Vagina (tissue), 2 donors: ENCODE results near the gene SIM1. TPM values are rescaled to one million over a fixed set of nuclear protein-coding genes. Genes with fewer than 3 reads are reported as not detected.
"Not testable (repeated sequence)": the region's sequence is repeated elsewhere in the genome, so short reads cannot be mapped to it uniquely, and the experiment has no call there.

Source experiments
- DNase-seq, 2 donors: peaks; one replicate each; pipeline ENCODE4 v3.0.0-alpha.2; 2017; ENCODE audit errors: extremely low spot score in 2 of 2
- H3K27ac ChIP-seq: fragments of 200-600 bp; sonication (generic); one replicate; pipeline ENCODE4 v1.5.1; 2019
- H3K27me3 ChIP-seq: fragments of 200-600 bp; sonication (generic); one replicate; pipeline ENCODE4 v1.5.1; 2019
- H3K36me3 ChIP-seq, 2 donors: fragments of 200-600 bp; sonication (generic); one replicate each; pipeline ENCODE4 v1.5.1; 2017 to 2019
- H3K4me1 ChIP-seq: fragments of 200-600 bp; sonication (generic); one replicate; pipeline ENCODE4 v1.5.1; 2019
- H3K4me3 ChIP-seq, 2 donors: fragments of 200-600 bp; sonication (generic); 1 replicate in 1 of 2; 2 replicates in 1 of 2; pipeline ENCODE4 v1.5.1; 2016 to 2019
- H3K9me3 ChIP-seq: fragments of 200-600 bp; sonication (generic); one replicate; pipeline ENCODE4 v1.5.1; 2019
- POLR2A ChIP-seq, 2 donors: fragments of 450-650 bp; IDR thresholded peaks; one replicate each; pipeline ENCODE4 v1.6.1; 2017; ENCODE audit warnings: antibody characterized with exemption in 2 of 2, mild to moderate bottlenecking in 2 of 2, moderate library complexity in 2 of 2
- POLR2AphosphoS5 ChIP-seq, 2 donors: sonication (generic); formaldehyde crosslinking; IDR thresholded peaks; one replicate each; pipeline ENCODE4 v1.9.0; 2017; ENCODE audit warnings: antibody characterized with exemption in 2 of 2, mild to moderate bottlenecking in 2 of 2, low read depth in 1 of 2; ENCODE audit not compliant: insufficient read depth in 1 of 2
- intact Hi-C: fragments of 100-400 bp; cut with DNase I; formaldehyde crosslinking; loops from one replicate; pipeline ENCODE4 v1.15.1; 2023
- total RNA-seq: library from RNA; depleted of rRNA; stranded (reverse); fragments of >200 nt; gene quantifications from one replicate; pipeline ENCODE4 v1.2.3, GENCODE V29; 2016
- TF ChIP-seq, protein P1 (sequence below), 3 experiments: fragments of 450-650 bp in 2 of 3; fragments of 200-600 bp in 1 of 3; sonication (generic) in 1 of 3; IDR thresholded peaks; one replicate each; pipeline ENCODE4 v1.5.1; 2017 to 2019; ENCODE audit warnings: antibody characterized with exemption in 3 of 3, mild to moderate bottlenecking in 2 of 3, moderate library complexity in 2 of 3

SIM1 gene
- total RNA-seq, 1 donor from 2014 or later, result not detected

DNA sequence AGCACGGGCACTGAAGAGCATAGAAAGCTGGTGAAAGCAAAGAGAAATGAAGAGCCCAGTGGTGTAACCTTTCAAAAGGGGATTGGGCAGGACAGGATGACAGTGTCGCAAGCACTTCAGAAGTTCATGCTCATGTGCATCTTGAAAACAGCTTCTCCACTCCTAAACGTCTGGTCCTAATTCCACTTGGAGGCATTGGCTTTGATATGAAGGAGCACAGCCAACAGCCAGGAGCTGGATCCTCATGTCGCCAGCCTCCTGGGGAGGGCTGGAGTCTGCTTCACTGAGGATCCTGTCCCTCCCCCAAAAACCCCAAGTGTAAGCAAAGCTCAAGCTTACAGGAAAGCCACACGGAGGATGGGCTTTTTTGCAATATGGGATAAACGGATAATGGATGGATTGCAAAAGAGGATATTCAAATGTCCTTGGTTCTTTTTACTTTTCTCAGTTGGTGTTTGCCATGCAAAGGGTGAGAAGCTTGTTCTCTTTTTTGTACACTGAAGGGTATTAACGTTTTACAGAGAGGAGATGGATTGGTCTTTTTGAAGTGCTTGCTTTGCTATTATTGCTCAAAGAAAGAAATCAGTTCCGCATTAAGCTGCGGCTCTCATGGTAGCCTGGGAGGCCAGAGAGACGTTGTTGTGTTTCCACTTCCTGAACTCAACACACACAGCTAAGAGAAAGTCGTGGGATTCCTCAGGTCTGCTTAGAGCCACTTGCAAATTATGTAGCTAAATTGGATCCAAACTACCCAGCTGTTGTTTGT lies 92.2 kb downstream of the SIM1 start:
- H3K4me1 ChIP-seq, result no peaks in the 10 kb centered on the region
- no peak overlapping the region for H3K4me3 ChIP-seq
- H3K9me3 ChIP-seq, result no peaks in the 10 kb centered on the region
- no peak overlapping the region for H3K27ac ChIP-seq
- intact Hi-C loops, result no loop called here
- no peaks in the 10 kb centered on the region for H3K36me3 ChIP-seq
- DNase-seq, result no peak
- H3K27me3 ChIP-seq, result no peaks in the 10 kb centered on the region
- TF ChIP-seq POLR2AphosphoS5 (IDR thresholded peaks at IDR 0.05; ENCODE audit: insufficient read depth in 1 of 2, low read depth in 1 of 2) (no peak), POLR2A (IDR thresholded peaks at IDR 0.05) (no peak)
- TF ChIP-seq, protein P1, sequence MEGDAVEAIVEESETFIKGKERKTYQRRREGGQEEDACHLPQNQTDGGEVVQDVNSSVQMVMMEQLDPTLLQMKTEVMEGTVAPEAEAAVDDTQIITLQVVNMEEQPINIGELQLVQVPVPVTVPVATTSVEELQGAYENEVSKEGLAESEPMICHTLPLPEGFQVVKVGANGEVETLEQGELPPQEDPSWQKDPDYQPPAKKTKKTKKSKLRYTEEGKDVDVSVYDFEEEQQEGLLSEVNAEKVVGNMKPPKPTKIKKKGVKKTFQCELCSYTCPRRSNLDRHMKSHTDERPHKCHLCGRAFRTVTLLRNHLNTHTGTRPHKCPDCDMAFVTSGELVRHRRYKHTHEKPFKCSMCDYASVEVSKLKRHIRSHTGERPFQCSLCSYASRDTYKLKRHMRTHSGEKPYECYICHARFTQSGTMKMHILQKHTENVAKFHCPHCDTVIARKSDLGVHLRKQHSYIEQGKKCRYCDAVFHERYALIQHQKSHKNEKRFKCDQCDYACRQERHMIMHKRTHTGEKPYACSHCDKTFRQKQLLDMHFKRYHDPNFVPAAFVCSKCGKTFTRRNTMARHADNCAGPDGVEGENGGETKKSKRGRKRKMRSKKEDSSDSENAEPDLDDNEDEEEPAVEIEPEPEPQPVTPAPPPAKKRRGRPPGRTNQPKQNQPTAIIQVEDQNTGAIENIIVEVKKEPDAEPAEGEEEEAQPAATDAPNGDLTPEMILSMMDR (IDR thresholded peaks at IDR 0.05), result no peak

DNA sequence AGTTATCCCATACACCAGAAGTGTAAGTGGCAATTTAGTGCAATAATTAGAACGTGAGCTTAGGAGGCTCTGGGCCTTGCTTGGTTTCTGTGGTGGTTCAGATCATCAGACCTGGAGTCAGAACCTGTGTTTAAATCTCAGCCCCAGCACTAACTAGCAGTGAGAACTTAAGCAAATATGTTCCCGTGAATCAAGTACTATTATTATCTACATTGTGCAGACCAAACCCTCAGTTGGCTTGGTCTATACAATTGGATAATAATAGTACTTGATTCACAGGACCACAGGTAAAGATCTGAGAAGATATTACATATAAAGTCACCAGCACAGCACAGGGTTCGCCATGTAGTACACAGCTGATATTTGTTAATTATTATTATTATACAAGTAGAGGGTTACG lies 93.1 kb downstream of the SIM1 start:
- no peaks in the 10 kb centered on the region for H3K27me3 ChIP-seq
- intact Hi-C loops, result no loop called here
- H3K4me1 ChIP-seq, result no peaks in the 10 kb centered on the region

GRCh38 chr6:100370265-100370664 lies 94.5 kb downstream of the SIM1 start:
- intact Hi-C loops, result no loop called here
- TF ChIP-seq POLR2A (IDR thresholded peaks at IDR 0.05) (no peak), POLR2AphosphoS5 (IDR thresholded peaks at IDR 0.05; ENCODE audit: insufficient read depth in 1 of 2, low read depth in 1 of 2) (no peak)
- TF ChIP-seq, protein P1 (IDR thresholded peaks at IDR 0.05), result no peak
- H3K4me1 ChIP-seq, result no peaks in the 10 kb centered on the region
- no peak overlapping the region for H3K27ac ChIP-seq
- H3K9me3 ChIP-seq, result no peaks in the 10 kb centered on the region
- H3K4me3 ChIP-seq, result no peak overlapping the region
- H3K36me3 ChIP-seq, result no peaks in the 10 kb centered on the region
- H3K27me3 ChIP-seq, result no peaks in the 10 kb centered on the region
- DNase-seq, result no peak

More for the DNA sequence above, 93.1 kb downstream of the SIM1 start:
- DNase-seq, result no peak
- Histone ChIP-seq H3K27ac (no peak overlapping the region), H3K4me3 (no peak overlapping the region), H3K36me3 (no peaks in the 10 kb centered on the region), H3K9me3 (no peaks in the 10 kb centered on the region)
- no peak for TF ChIP-seq POLR2AphosphoS5 (IDR thresholded peaks at IDR 0.05; ENCODE audit: insufficient read depth in 1 of 2, low read depth in 1 of 2)
- TF ChIP-seq POLR2A (IDR thresholded peaks at IDR 0.05), result no peak
- TF ChIP-seq, protein P1 (IDR thresholded peaks at IDR 0.05), result no peak

DNA sequence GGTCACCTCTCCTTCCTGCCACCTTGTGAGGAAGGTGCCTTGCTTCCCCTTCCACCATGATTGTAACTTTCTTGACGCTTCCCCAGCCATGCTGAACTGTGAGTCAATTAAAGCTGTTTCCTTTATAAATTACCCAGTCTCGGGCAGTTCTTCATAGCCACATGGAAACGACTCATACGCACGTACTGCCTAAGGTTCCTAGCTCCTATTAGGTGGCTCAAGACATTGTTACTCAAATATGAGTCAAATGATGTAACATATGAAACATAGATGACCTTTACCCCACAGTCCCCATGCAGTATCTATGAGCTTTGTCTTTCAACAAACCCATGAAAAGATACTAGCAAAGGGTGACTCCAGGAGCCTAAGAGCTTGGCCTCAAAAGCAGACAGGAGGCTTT lies 98.3 kb downstream of the SIM1 start:
- Histone ChIP-seq H3K36me3 (no peaks in the 10 kb centered on the region), H3K4me1 (no peaks in the 10 kb centered on the region), H3K4me3 (no peak overlapping the region), H3K9me3 (no peaks in the 10 kb centered on the region), H3K27ac (no peak overlapping the region), H3K27me3 (no peaks in the 10 kb centered on the region)
- DNase-seq, result no peak
- intact Hi-C loops, result no loop called here
- TF ChIP-seq POLR2AphosphoS5 (IDR thresholded peaks at IDR 0.05; ENCODE audit: insufficient read depth in 1 of 2, low read depth in 1 of 2), result no peak

- TF ChIP-seq, protein P1 (IDR thresholded peaks at IDR 0.05), result no peak
- Histone ChIP-seq H3K36me3 (no peaks in the 10 kb centered on the region), H3K4me3 (no peak overlapping the region), H3K27me3 (no peaks in the 10 kb centered on the region), H3K27ac (no peak overlapping the region), H3K4me1 (no peaks in the 10 kb centered on the region), H3K9me3 (no peaks in the 10 kb centered on the region)
- intact Hi-C loops, result no loop called here
- DNase-seq, result no peak
These were observed 101.1 kb downstream of the SIM1 start for GRCh38 chr6:100363651-100364050.

DNA sequence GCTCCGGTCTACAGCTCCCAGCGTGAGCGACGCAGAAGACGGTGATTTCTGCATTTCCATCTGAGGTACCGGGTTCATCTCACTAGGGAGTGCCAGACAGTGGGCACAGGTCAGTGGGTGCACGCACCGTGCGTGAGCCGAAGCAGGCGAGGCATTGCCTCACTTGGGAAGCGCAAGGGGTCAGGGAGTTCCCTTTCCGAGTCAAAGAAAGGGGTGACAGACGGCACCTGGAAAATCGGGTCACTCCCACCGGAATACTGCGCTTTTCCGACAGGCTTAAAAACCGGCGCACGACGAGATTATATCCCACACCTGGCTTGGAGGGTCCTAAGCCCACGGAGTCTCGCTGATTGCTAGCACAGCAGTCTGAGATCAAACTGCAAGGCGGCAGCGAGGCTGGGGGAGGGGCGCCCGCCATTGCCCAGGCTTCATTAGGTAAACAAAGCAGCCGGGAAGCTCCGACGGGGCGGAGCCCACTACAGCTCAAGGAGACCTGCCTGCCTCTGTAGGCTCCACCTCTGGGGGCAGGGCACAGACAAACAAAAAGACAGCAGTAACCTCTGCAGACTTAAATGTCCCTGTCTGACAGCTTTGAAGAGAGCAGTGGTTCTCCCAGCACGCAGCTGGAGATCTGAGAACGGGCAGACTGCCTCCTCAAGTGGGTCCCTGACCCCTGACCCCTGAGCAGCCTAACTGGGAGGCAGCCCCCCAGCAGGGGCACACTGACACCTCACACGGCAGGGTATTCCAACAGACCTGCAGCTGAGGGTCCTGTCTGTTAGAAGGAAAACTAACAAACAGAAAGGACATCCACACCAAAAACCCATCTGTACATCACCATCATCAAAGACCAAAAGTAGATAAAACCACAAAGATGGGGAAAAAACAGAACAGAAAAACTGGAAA lies 109.7 kb downstream of the SIM1 start:
- intact Hi-C loops, H3K4me3 ChIP-seq, H3K4me1 ChIP-seq, H3K27ac ChIP-seq, H3K36me3 ChIP-seq, H3K27me3 ChIP-seq, DNase-seq, H3K9me3 ChIP-seq: not testable (repeated sequence)
